Mesendoderm (in vitro differentiated cells): ENCODE data around the gene ARID5B.

Experiments used
- DNase-seq: peaks from one replicate; pipeline ENCODE4 v3.0.0; 2013
- H2AK5ac ChIP-seq: 2 replicates; pipeline ENCODE4 v1.6.1; 2013; ENCODE audit warnings: low read length, inconsistent platforms
- H2BK120ac ChIP-seq: 2 replicates; pipeline ENCODE4 v1.6.1; 2013; ENCODE audit warnings: low read depth, mild to moderate bottlenecking, low read length, moderate library complexity, mixed read lengths
- H2BK15ac ChIP-seq: replicated peaks from 2 replicates; pipeline ENCODE4 v1.6.1; 2013; ENCODE audit warnings: low read depth, mild to moderate bottlenecking, moderate library complexity
- H2BK5ac ChIP-seq: 2 replicates; pipeline ENCODE4 v1.6.1; 2013; ENCODE audit warnings: low read length, inconsistent platforms
- H3K18ac ChIP-seq: 2 replicates; pipeline ENCODE4 v1.6.1; 2013; ENCODE audit warnings: mild to moderate bottlenecking, low read length, mixed read lengths
- H3K23ac ChIP-seq: one replicate; pipeline ENCODE4 v1.6.1; 2013; ENCODE audit warnings: low read length
- H3K27ac ChIP-seq: 2 replicates; pipeline ENCODE4 v1.5.1; 2013; ENCODE audit warnings: low read depth, mild to moderate bottlenecking, inconsistent platforms, low read length, moderate library complexity
- H3K27me3 ChIP-seq: 2 replicates; pipeline ENCODE4 v1.6.1; 2013; ENCODE audit warnings: low read length, control low read depth, mild to moderate bottlenecking, inconsistent platforms; ENCODE audit not compliant: insufficient read depth, poor library complexity
- H3K36me3 ChIP-seq: 2 replicates; pipeline ENCODE4 v1.6.1; 2013; ENCODE audit warnings: low read length, inconsistent platforms; ENCODE audit not compliant: control insufficient read depth, insufficient read depth
- H3K4ac ChIP-seq: one replicate; pipeline ENCODE4 v1.6.1; 2013; ENCODE audit warnings: low read depth, mild to moderate bottlenecking, low read length, moderate library complexity
- H3K4me1 ChIP-seq: 2 replicates; pipeline ENCODE4 v1.6.1; 2013; ENCODE audit warnings: low read depth, low read length, inconsistent platforms; ENCODE audit not compliant: control insufficient read depth
- H3K4me2 ChIP-seq: 2 replicates; pipeline ENCODE4 v1.6.1; 2013; ENCODE audit warnings: low read length
- H3K4me3 ChIP-seq: 2 replicates; pipeline ENCODE4 v1.5.1; 2013; ENCODE audit warnings: mild to moderate bottlenecking, low read length
- H3K56ac ChIP-seq: one replicate; pipeline ENCODE4 v1.6.1; 2013; ENCODE audit warnings: low read length
- H3K79me1 ChIP-seq: 2 replicates; pipeline ENCODE4 v1.6.1; 2013; ENCODE audit warnings: low read length, inconsistent platforms
- H3K79me2 ChIP-seq: 2 replicates; pipeline ENCODE4 v1.6.1; 2013; ENCODE audit warnings: mild to moderate bottlenecking, low read length; ENCODE audit not compliant: control insufficient read depth, insufficient read depth
- H3K9ac ChIP-seq: 2 replicates; pipeline ENCODE4 v1.6.1; 2013; ENCODE audit warnings: low read length, inconsistent platforms
- H4K5ac ChIP-seq: one replicate; pipeline ENCODE4 v1.6.1; 2013; ENCODE audit warnings: low read length
- H4K8ac ChIP-seq: one replicate; pipeline ENCODE4 v1.6.1; 2013; ENCODE audit warnings: low read depth, mild to moderate bottlenecking, control low read depth, low read length, moderate library complexity
- WGBS: extraction: QIAGEN DNeasy Blood & Tissue Kit; methylation state at CpG from one replicate; pipeline ENCODE4 v1.1.7; 2013; ENCODE audit warnings: low lambda C conversion rate, missing lambda C conversion rate; ENCODE audit not compliant: insufficient coverage; ENCODE audit errors: extremely low coverage; 5-methylcytosine and 5-hydroxymethylcytosine counted together

The ARID5B gene

GRCh38 chr10:62059217-62059920 is 157.9 kb downstream of the ARID5B start:
- H3K4me2 ChIP-seq: no peak overlapping the region
- H3K27ac ChIP-seq: no peak overlapping the region
- no peaks in the 10 kb centered on the region for H3K4me1 ChIP-seq
- no peaks in the 10 kb centered on the region for H3K27me3 ChIP-seq
- no peak overlapping the region for H2BK5ac ChIP-seq
- no peak overlapping the region for H3K4me3 ChIP-seq
- H3K23ac ChIP-seq: no peak overlapping the region
- H3K9ac ChIP-seq: no peak overlapping the region
- H3K36me3 ChIP-seq: no peaks in the 10 kb centered on the region
- H3K56ac ChIP-seq: no peak overlapping the region
- no peak overlapping the region for H4K5ac ChIP-seq
- H3K18ac ChIP-seq: no peak overlapping the region
- no peak overlapping the region for H2AK5ac ChIP-seq
- no CpG with 5 or more reads among the region's 4 CpGs for WGBS
- H2BK15ac ChIP-seq: no peak overlapping the region
- no peak overlapping the region for H2BK120ac ChIP-seq
- no peaks in the 10 kb centered on the region for H3K79me1 ChIP-seq
- no peak overlapping the region for H4K8ac ChIP-seq
- no peak overlapping the region for H3K4ac ChIP-seq
- DNase-seq: no peak
- H3K79me2 ChIP-seq: no peaks in the 10 kb centered on the region

GRCh38 chr10:62062028-62062427 is 160.5 kb downstream of the ARID5B start:
- WGBS: no CpG with 5 or more reads among the region's 1 CpG
- Histone ChIP-seq H3K36me3 (no peaks in the 10 kb centered on the region), H3K27ac (no peak overlapping the region)

GRCh38 chr10:62062752-62063512 is 161.4 kb downstream of the ARID5B start:
- Histone ChIP-seq H3K79me2 (no peaks in the 10 kb centered on the region), H3K4me1 (no peaks in the 10 kb centered on the region)

More at GRCh38 chr10:62062028-62062427, 160.5 kb downstream of the ARID5B start:
- Histone ChIP-seq H2BK120ac (no peak overlapping the region), H3K4me3 (no peak overlapping the region), H3K18ac (no peak overlapping the region), H3K27me3 (no peaks in the 10 kb centered on the region), H3K9ac (no peak overlapping the region), H2BK5ac (no peak overlapping the region), H3K23ac (no peak overlapping the region), H3K4ac (no peak overlapping the region), H3K4me2 (no peak overlapping the region), H2BK15ac (no peak overlapping the region), H3K4me1 (no peaks in the 10 kb centered on the region), H3K56ac (no peak overlapping the region), H2AK5ac (no peak overlapping the region), H4K8ac (no peak overlapping the region), H3K79me1 (no peaks in the 10 kb centered on the region), H3K79me2 (no peaks in the 10 kb centered on the region), H4K5ac (no peak overlapping the region)
- no peak for DNase-seq

GRCh38 chr10:62063795-62064472 is 162.4 kb downstream of the ARID5B start:
- Histone ChIP-seq H3K27me3 (no peaks in the 10 kb centered on the region), H3K4me2 (no peak overlapping the region), H2BK5ac (no peak overlapping the region), H3K9ac (no peak overlapping the region), H2AK5ac (no peak overlapping the region), H2BK120ac (no peak overlapping the region), H3K4me1 (no peaks in the 10 kb centered on the region), H3K36me3 (no peaks in the 10 kb centered on the region), H3K4ac (no peak overlapping the region), H3K18ac (no peak overlapping the region), H3K56ac (no peak overlapping the region), H3K79me1 (no peaks in the 10 kb centered on the region), H3K4me3 (no peak overlapping the region), H3K79me2 (no peaks in the 10 kb centered on the region), H4K8ac (no peak overlapping the region), H2BK15ac (no peak overlapping the region), H3K23ac (no peak overlapping the region), H4K5ac (no peak overlapping the region), H3K27ac (no peak overlapping the region)
- DNase-seq: no peak
- WGBS: no CpG with 5 or more reads among the region's 3 CpGs

More at GRCh38 chr10:62062752-62063512, 161.4 kb downstream of the ARID5B start:
- no peaks in the 10 kb centered on the region for H3K36me3 ChIP-seq
- H2AK5ac ChIP-seq: no peak overlapping the region
- no peaks in the 10 kb centered on the region for H3K79me1 ChIP-seq
- H3K4ac ChIP-seq: no peak overlapping the region
- no peak overlapping the region for H3K4me2 ChIP-seq
- DNase-seq: no peak
- H3K27me3 ChIP-seq: no peaks in the 10 kb centered on the region
- WGBS: no CpG with 5 or more reads among the region's 4 CpGs
- H3K27ac ChIP-seq: no peak overlapping the region
- H4K8ac ChIP-seq: no peak overlapping the region
- no peak overlapping the region for H4K5ac ChIP-seq
- H2BK5ac ChIP-seq: no peak overlapping the region
- no peak overlapping the region for H2BK15ac ChIP-seq
- no peak overlapping the region for H3K18ac ChIP-seq
- H3K9ac ChIP-seq: no peak overlapping the region
- no peak overlapping the region for H2BK120ac ChIP-seq
- H3K4me3 ChIP-seq: no peak overlapping the region
- H3K56ac ChIP-seq: no peak overlapping the region
- no peak overlapping the region for H3K23ac ChIP-seq

GRCh38 chr10:62067560-62067959 is 166.1 kb downstream of the ARID5B start:
- no peak overlapping the region for H3K18ac ChIP-seq

More at GRCh38 chr10:62067560-62067959, 166.1 kb downstream of the ARID5B start:
- Histone ChIP-seq H3K9ac (no peak overlapping the region), H3K27ac (no peak overlapping the region), H3K23ac (no peak overlapping the region), H2BK120ac (no peak overlapping the region), H3K4ac (no peak overlapping the region), H3K4me3 (no peak overlapping the region), H2BK15ac (no peak overlapping the region), H4K5ac (no peak overlapping the region), H3K36me3 (no peaks in the 10 kb centered on the region), H3K56ac (no peak overlapping the region), H2BK5ac (no peak overlapping the region), H3K79me2 (no peaks in the 10 kb centered on the region), H3K79me1 (no peaks in the 10 kb centered on the region), H3K4me2 (no peak overlapping the region), H4K8ac (no peak overlapping the region), H2AK5ac (no peak overlapping the region), H3K4me1 (no peaks in the 10 kb centered on the region), H3K27me3 (no peaks in the 10 kb centered on the region)
- WGBS: no CpG with 5 or more reads among the region's 1 CpG
- no peak for DNase-seq
